Right ventricle myocardium superior (tissue), 1 donor: ENCODE data around the gene DCD. TPM values are rescaled to one million over a fixed set of nuclear protein-coding genes. Genes with fewer than 3 reads are reported as not detected.

ENCODE experiments used
- total RNA-seq: library from RNA; stranded (reverse); fragmentation: NEBNext Ultra II Directional; extraction: Animal tissue kit (Norgen Biotek cat#: 25700); gene quantifications from one replicate; pipeline ENCODE4 v1.2.1, GENCODE V29; 2021
- donor health status: DM: no; HTN: yes; CAD: no; lungs with severe emphysema.

Gene DCD
- total RNA-seq, 1 donor from 2014 or later = not detected

Other genes with a start within 250 kb of the DCD start
- 51.6 TPM for gene ITGA5, start 229.1 kb downstream of the DCD start, total RNA-seq
- gene GTSF1, start 174.8 kb downstream of the DCD start, total RNA-seq = not detected
- gene NCKAP1L, start 150.6 kb downstream of the DCD start, total RNA-seq = 7.4 TPM
- 2.4 TPM for gene PDE1B, start 98.8 kb downstream of the DCD start, total RNA-seq
- gene PPP1R1A, start 59.7 kb downstream of the DCD start, total RNA-seq = 192 TPM
- not detected for gene LACRT, start 13.5 kb downstream of the DCD start, total RNA-seq
- not detected for gene MUCL1, start 206.2 kb upstream of the DCD start, total RNA-seq